ENCODE measurements around the gene GADD45B.

- TF ChIP-seq POLR2A (IDR thresholded peaks at IDR 0.05) (no peak), CTCF (IDR thresholded peaks at IDR 0.05) (no peak), EP300 (IDR thresholded peaks at IDR 0.05) (no peak)
Observed at GRCh38 chr19:2487842-2488241, 11.9 kb downstream of the GADD45B start.

Data from tibial nerve (tissue), 4 donors.